Vagina (tissue), 2 donors: ENCODE data around the gene UCHL3.

ENCODE experiments used
- CTCF ChIP-seq, 3 experiments: fragments of 450-650 bp in 2 of 3; fragments of 200-600 bp in 1 of 3; sonication (generic) in 1 of 3; IDR thresholded peaks; one replicate each; pipeline ENCODE4 v1.5.1; 2017 to 2019; ENCODE audit warnings: antibody characterized with exemption in 3 of 3, mild to moderate bottlenecking in 2 of 3, moderate library complexity in 2 of 3
- POLR2AphosphoS5 ChIP-seq, 2 donors: sonication (generic); formaldehyde crosslinking; IDR thresholded peaks; one replicate each; pipeline ENCODE4 v1.9.0; 2017; ENCODE audit warnings: antibody characterized with exemption in 2 of 2, mild to moderate bottlenecking in 2 of 2, low read depth in 1 of 2; ENCODE audit not compliant: insufficient read depth in 1 of 2

GRCh38 chr13:75651013-75651412, 101.4 kb downstream of the UCHL3 start:
- TF ChIP-seq POLR2AphosphoS5 (IDR thresholded peaks at IDR 0.05; ENCODE audit: insufficient read depth in 1 of 2, low read depth in 1 of 2) (no peak), CTCF (IDR thresholded peaks at IDR 0.05) (no peak)
